ENCODE data around the gene ARSI. TPM values are rescaled to one million over a fixed set of nuclear protein-coding genes. Genes with fewer than 3 reads are reported as not detected.

ARSI gene
- total and polyA plus RNA-seq, 2 of the 13 experiments (the other 11 are each of a cell fraction or from before 2014, with no cell fraction given), result 4.2 to 33.9 TPM

GRCh38 chr5:150312518-150312917 is 9.8 kb upstream of the ARSI start (continued):
- TF ChIP-seq, protein P1, sequence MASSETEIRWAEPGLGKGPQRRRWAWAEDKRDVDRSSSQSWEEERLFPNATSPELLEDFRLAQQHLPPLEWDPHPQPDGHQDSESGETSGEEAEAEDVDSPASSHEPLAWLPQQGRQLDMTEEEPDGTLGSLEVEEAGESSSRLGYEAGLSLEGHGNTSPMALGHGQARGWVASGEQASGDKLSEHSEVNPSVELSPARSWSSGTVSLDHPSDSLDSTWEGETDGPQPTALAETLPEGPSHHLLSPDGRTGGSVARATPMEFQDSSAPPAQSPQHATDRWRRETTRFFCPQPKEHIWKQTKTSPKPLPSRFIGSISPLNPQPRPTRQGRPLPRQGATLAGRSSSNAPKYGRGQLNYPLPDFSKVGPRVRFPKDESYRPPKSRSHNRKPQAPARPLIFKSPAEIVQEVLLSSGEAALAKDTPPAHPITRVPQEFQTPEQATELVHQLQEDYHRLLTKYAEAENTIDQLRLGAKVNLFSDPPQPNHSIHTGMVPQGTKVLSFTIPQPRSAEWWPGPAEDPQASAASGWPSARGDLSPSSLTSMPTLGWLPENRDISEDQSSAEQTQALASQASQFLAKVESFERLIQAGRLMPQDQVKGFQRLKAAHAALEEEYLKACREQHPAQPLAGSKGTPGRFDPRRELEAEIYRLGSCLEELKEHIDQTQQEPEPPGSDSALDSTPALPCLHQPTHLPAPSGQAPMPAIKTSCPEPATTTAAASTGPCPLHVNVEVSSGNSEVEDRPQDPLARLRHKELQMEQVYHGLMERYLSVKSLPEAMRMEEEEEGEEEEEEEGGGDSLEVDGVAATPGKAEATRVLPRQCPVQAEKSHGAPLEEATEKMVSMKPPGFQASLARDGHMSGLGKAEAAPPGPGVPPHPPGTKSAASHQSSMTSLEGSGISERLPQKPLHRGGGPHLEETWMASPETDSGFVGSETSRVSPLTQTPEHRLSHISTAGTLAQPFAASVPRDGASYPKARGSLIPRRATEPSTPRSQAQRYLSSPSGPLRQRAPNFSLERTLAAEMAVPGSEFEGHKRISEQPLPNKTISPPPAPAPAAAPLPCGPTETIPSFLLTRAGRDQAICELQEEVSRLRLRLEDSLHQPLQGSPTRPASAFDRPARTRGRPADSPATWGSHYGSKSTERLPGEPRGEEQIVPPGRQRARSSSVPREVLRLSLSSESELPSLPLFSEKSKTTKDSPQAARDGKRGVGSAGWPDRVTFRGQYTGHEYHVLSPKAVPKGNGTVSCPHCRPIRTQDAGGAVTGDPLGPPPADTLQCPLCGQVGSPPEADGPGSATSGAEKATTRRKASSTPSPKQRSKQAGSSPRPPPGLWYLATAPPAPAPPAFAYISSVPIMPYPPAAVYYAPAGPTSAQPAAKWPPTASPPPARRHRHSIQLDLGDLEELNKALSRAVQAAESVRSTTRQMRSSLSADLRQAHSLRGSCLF (CRISPR knock-in tag; IDR thresholded peaks at IDR 0.05; ENCODE audit: borderline replicate concordance), result no peak
- TF ChIP-seq ZNF792 (CRISPR knock-in tag; IDR thresholded peaks at IDR 0.05), result no peak
- TF ChIP-seq ZNF441 (CRISPR knock-in tag; IDR thresholded peaks at IDR 0.05; ENCODE audit: borderline replicate concordance), result no peak
- TF ChIP-seq MBD4 (IDR thresholded peaks at IDR 0.05; ENCODE audit: borderline replicate concordance, low read length), result no peak
- no peak for TF ChIP-seq POGZ (CRISPR knock-in tag; IDR thresholded peaks at IDR 0.05)
- no peak for TF ChIP-seq PAF1 (CRISPR knock-in tag; IDR thresholded peaks at IDR 0.05)
- TF ChIP-seq ZNF569 (CRISPR knock-in tag; IDR thresholded peaks at IDR 0.05; ENCODE audit: borderline replicate concordance), result no peak
- no peak for TF ChIP-seq ETS1 (CRISPR knock-in tag; IDR thresholded peaks at IDR 0.05)
- TF ChIP-seq, protein P2, sequence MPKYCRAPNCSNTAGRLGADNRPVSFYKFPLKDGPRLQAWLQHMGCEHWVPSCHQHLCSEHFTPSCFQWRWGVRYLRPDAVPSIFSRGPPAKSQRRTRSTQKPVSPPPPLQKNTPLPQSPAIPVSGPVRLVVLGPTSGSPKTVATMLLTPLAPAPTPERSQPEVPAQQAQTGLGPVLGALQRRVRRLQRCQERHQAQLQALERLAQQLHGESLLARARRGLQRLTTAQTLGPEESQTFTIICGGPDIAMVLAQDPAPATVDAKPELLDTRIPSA (CRISPR knock-in tag; IDR thresholded peaks at IDR 0.05; ENCODE audit: borderline replicate concordance), result no peak
- TF ChIP-seq, protein P3, sequence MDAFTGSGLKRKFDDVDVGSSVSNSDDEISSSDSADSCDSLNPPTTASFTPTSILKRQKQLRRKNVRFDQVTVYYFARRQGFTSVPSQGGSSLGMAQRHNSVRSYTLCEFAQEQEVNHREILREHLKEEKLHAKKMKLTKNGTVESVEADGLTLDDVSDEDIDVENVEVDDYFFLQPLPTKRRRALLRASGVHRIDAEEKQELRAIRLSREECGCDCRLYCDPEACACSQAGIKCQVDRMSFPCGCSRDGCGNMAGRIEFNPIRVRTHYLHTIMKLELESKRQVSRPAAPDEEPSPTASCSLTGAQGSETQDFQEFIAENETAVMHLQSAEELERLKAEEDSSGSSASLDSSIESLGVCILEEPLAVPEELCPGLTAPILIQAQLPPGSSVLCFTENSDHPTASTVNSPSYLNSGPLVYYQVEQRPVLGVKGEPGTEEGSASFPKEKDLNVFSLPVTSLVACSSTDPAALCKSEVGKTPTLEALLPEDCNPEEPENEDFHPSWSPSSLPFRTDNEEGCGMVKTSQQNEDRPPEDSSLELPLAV (CRISPR knock-in tag; conservative IDR thresholded peaks at IDR 0.05; ENCODE audit: low read depth), result no peak
- no peak for TF ChIP-seq NR2F6 (IDR thresholded peaks at IDR 0.05)
- no peak for TF ChIP-seq NR2F6 (CRISPR knock-in tag; IDR thresholded peaks at IDR 0.05)
